ENCODE measurements around the gene EVI2A. TPM values are rescaled to one million over a fixed set of nuclear protein-coding genes. Genes with fewer than 3 reads are reported as not detected.

The EVI2A gene
- total RNA-seq: 10 to 100 TPM in 1 of 4 donors, 1 to 10 TPM in 2, under 1 TPM in 1; 0.68 to 11.1 (median 3.3) TPM

GRCh38 chr17:31321481-31321880 lies at the start of gene EVI2A:
Gene EVI2A, minus strand, starts transcription at chr17:31321622. Its CDS starts 2,609 bp downstream, at chr17:31319013.
- H3K9me3 ChIP-seq: no peaks in the 10 kb centered on the region
- TF ChIP-seq, protein P1, sequence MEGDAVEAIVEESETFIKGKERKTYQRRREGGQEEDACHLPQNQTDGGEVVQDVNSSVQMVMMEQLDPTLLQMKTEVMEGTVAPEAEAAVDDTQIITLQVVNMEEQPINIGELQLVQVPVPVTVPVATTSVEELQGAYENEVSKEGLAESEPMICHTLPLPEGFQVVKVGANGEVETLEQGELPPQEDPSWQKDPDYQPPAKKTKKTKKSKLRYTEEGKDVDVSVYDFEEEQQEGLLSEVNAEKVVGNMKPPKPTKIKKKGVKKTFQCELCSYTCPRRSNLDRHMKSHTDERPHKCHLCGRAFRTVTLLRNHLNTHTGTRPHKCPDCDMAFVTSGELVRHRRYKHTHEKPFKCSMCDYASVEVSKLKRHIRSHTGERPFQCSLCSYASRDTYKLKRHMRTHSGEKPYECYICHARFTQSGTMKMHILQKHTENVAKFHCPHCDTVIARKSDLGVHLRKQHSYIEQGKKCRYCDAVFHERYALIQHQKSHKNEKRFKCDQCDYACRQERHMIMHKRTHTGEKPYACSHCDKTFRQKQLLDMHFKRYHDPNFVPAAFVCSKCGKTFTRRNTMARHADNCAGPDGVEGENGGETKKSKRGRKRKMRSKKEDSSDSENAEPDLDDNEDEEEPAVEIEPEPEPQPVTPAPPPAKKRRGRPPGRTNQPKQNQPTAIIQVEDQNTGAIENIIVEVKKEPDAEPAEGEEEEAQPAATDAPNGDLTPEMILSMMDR (IDR thresholded peaks at IDR 0.05): no peak
- TF ChIP-seq POLR2A (IDR thresholded peaks at IDR 0.05): peak in 2 of 4 donors; percentile 12 to 63
- H3K27me3 ChIP-seq: no peaks in the 10 kb centered on the region
- peaks cover 0 to 11% (median 0%) of the 10 kb centered on the region in 3 donors for H3K36me3 ChIP-seq
- WGBS, 2 donors: 53 to 62% methylated on average over 3 of the region's 3 CpGs
- peak within 1 kb of the TSS in 3 of 4 donors; percentile 14 to 49 (median 32) for H3K4me3 ChIP-seq
- no peak for DNase-seq
- H3K27ac ChIP-seq: peak within 1 kb of the TSS in 3 of 4 donors; percentile 64 to 66 (median 64)
- H3K4me1 ChIP-seq: peaks cover 0 to 6% (median 0%) of the 10 kb centered on the region in 3 donors
- intact Hi-C loops (cut with DNase I): no loop called here

GRCh38 chr17:31369266-31369665 lies 47.8 kb upstream of the EVI2A start:
- no peaks in the 10 kb centered on the region for H3K9me3 ChIP-seq
- H3K36me3 ChIP-seq: peaks cover 0 to 50% (median 0%) of the 10 kb centered on the region in 3 donors
- intact Hi-C loops (cut with DNase I): no loop called here
- DNase-seq: no peak
- H3K27me3 ChIP-seq: no peaks in the 10 kb centered on the region
- H3K4me1 ChIP-seq: no peaks in the 10 kb centered on the region
- TF ChIP-seq POLR2A (IDR thresholded peaks at IDR 0.05): no peak
- TF ChIP-seq, protein P1 (IDR thresholded peaks at IDR 0.05): no peak
- no peak overlapping the region for H3K4me3 ChIP-seq
- H3K27ac ChIP-seq: no peak overlapping the region

- Histone ChIP-seq H3K4me3 (no peak overlapping the region), H3K9me3 (no peaks in the 10 kb centered on the region), H3K27ac (no peak overlapping the region), H3K4me1 (no peaks in the 10 kb centered on the region), H3K27me3 (no peaks in the 10 kb centered on the region), H3K36me3 (peaks cover 0 to 67% (median 5%) of the 10 kb centered on the region in 3 donors)
- no peak for DNase-seq
- WGBS, 2 donors: 96 to 98% methylated on average over 4 of the region's 4 CpGs
- intact Hi-C loops (cut with DNase I): no loop called here
- no peak for TF ChIP-seq POLR2A (IDR thresholded peaks at IDR 0.05)
- TF ChIP-seq, protein P1 (IDR thresholded peaks at IDR 0.05): no peak
Observed at GRCh38 chr17:31366088-31366487, 44.7 kb upstream of the EVI2A start.

DNA sequence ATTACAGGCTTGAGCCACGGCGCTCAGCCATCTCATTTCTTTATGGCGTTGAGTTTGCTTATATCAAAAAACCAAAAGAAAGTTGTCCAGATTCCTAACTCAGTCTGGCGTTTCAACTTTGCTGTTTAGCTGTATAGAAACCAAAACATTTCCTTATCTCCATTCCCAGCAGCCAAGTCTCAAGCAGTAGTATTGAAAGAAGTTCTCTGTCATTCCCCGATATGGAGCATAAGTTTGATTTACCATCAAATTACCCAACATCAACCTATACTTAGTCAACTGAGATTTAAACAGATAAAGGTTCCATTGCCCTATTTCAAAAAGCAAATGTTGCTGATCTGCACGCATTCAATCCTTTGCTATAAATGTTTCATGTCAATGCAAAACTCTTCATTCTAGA lies 42.6 kb upstream of the EVI2A start:
- Histone ChIP-seq H3K27ac (no peak overlapping the region), H3K4me1 (no peaks in the 10 kb centered on the region), H3K36me3 (peaks cover 0 to 87% (median 15%) of the 10 kb centered on the region in 3 donors), H3K9me3 (no peaks in the 10 kb centered on the region), H3K27me3 (no peaks in the 10 kb centered on the region), H3K4me3 (no peak overlapping the region)
- no peak for TF ChIP-seq POLR2A (IDR thresholded peaks at IDR 0.05)
- TF ChIP-seq, protein P1 (IDR thresholded peaks at IDR 0.05): no peak
- no peak for DNase-seq
- intact Hi-C loops (cut with DNase I): no loop called here
- 93 to 96% methylated on average over 6 of the region's 6 CpGs for WGBS, 2 donors

DNA sequence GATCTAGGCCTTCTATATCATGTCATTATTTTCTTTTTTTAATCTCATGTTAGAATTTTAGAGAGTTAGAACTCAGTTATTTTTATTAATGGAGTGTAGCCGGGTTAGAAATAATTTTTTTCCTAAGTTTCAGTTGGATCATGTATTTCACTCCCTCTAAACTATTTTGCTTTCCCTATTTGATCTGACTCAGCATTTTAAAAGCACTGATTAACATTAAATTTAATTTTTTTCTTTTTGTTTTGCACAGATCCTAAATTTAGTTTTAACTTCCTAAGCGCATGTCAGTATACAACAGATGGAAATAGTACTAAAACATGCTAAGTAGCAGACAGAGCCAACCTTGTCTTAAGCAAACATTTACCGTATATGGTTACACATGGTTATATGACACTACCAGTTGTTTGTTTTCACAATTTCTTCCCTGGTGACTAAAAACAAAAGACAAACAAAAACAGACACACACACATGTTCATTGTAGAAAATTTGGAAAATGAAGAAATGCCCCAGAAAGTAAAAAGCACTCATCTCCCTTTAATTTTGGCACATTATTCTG lies 36.5 kb upstream of the EVI2A start:
- Histone ChIP-seq H3K9me3 (no peaks in the 10 kb centered on the region), H3K27me3 (no peaks in the 10 kb centered on the region), H3K27ac (no peak overlapping the region), H3K4me3 (no peak overlapping the region), H3K4me1 (no peaks in the 10 kb centered on the region), H3K36me3 (peaks cover 0 to 87% (median 15%) of the 10 kb centered on the region in 3 donors)
- TF ChIP-seq POLR2A (IDR thresholded peaks at IDR 0.05): no peak
- TF ChIP-seq, protein P1 (IDR thresholded peaks at IDR 0.05): no peak
- 86 to 90% methylated on average over 3 of the region's 3 CpGs for WGBS, 2 donors
- intact Hi-C loops (cut with DNase I): no loop called here
- no peak for DNase-seq

Data from esophagus squamous epithelium (tissue), 5 donors.